ENCODE data around the gene WFIKKN2. TPM values are rescaled to one million over a fixed set of nuclear protein-coding genes. Genes with fewer than 3 reads are reported as not detected.

The WFIKKN2 gene
- total RNA-seq (1 to 10 TPM in 2 of 4 donors, under 1 TPM in 2; 0.25 to 3.4 (median 1.1) TPM), polyA plus RNA-seq (under 1 TPM; 0.09 to 0.32 (median 0.30) TPM)
- long read RNA-seq, donor 1, partial matches to known transcripts: 1 of 3 reads
- long read RNA-seq, donor 1, other reads (novel, unspliced or antisense): 0 of 3 reads
- long read RNA-seq, donor 2: 0 reads

GRCh38 chr17:50835301-50836234, at the start of gene WFIKKN2:
TSS of gene WFIKKN2 (plus strand) at chr17:50835586. CDS start at chr17:50835938, 352 bp downstream.
- Histone ChIP-seq H3K27ac (peak within 1 kb of the TSS; percentile 46), H3K27me3 (ENCODE audit: insufficient read depth in 3 of 3, low read length in 2 of 3) (no peaks in the 10 kb centered on the region), H3K4me1 (peaks cover 4% of the 10 kb centered on the region), H3K36me3 (ENCODE audit: insufficient read depth in 1 of 2, low read depth in 1 of 2) (no peaks in the 10 kb centered on the region), H3K9me3 (no peaks in the 10 kb centered on the region), H3K4me3 (peak within 1 kb of the TSS; percentile 65)
- 48 to 56% (median 50%) methylated on average over 39 of the region's 39 CpGs for WGBS, 3 donors
- no peak for TF ChIP-seq CTCF (IDR thresholded peaks at IDR 0.05)
- ATAC-seq (peak; percentile 29 to 72 (median 49)), DNase-seq (no peak)
- intact Hi-C loops (cut with DNase I): loop anchor here (5.0 to 10.0 kb wide), 2 partner anchors 38 to 351 kb away; no protein-coding TSS in a partner anchor

- no peak for DNase-seq
- TF ChIP-seq CTCF (IDR thresholded peaks at IDR 0.05): no peak
- no peaks in the 10 kb centered on the region for H3K27me3 ChIP-seq (ENCODE audit: insufficient read depth in 3 of 3, low read length in 2 of 3)
- no peak overlapping the region for H3K4me3 ChIP-seq
- no peaks in the 10 kb centered on the region for H3K4me1 ChIP-seq
- no peaks in the 10 kb centered on the region for H3K9me3 ChIP-seq
- H3K27ac ChIP-seq: no peak overlapping the region
- no peak for ATAC-seq
- intact Hi-C loops (cut with DNase I): no loop called here
- H3K36me3 ChIP-seq (ENCODE audit: insufficient read depth in 1 of 2, low read depth in 1 of 2): no peaks in the 10 kb centered on the region
- WGBS, 3 donors: 64 to 77% (median 69%) methylated on average over 9 of the region's 9 CpGs
Observed at GRCh38 chr17:50785946-50786570, 49.3 kb upstream of the WFIKKN2 start.

- no peaks in the 10 kb centered on the region for H3K36me3 ChIP-seq (ENCODE audit: insufficient read depth in 1 of 2, low read depth in 1 of 2)
- H3K4me1 ChIP-seq: no peaks in the 10 kb centered on the region
- DNase-seq: no peak
- no peaks in the 10 kb centered on the region for H3K27me3 ChIP-seq (ENCODE audit: insufficient read depth in 3 of 3, low read length in 2 of 3)
- no peak for ATAC-seq
- no peaks in the 10 kb centered on the region for H3K9me3 ChIP-seq
- intact Hi-C loops (cut with DNase I): no loop called here
- TF ChIP-seq CTCF (IDR thresholded peaks at IDR 0.05): no peak
- H3K27ac ChIP-seq: no peak overlapping the region
- H3K4me3 ChIP-seq: no peak overlapping the region
- 80 to 84% (median 81%) methylated on average over 7 of the region's 7 CpGs for WGBS, 3 donors
Observed at GRCh38 chr17:50787106-50787505, 48.3 kb upstream of the WFIKKN2 start.

GRCh38 chr17:50790618-50791017, 44.8 kb upstream of the WFIKKN2 start:
- Histone ChIP-seq H3K27me3 (ENCODE audit: insufficient read depth in 3 of 3, low read length in 2 of 3) (no peaks in the 10 kb centered on the region), H3K4me3 (no peak overlapping the region), H3K9me3 (no peaks in the 10 kb centered on the region), H3K4me1 (no peaks in the 10 kb centered on the region), H3K36me3 (ENCODE audit: insufficient read depth in 1 of 2, low read depth in 1 of 2) (no peaks in the 10 kb centered on the region), H3K27ac (no peak overlapping the region)
- no peak for TF ChIP-seq CTCF (IDR thresholded peaks at IDR 0.05)
- intact Hi-C loops (cut with DNase I): loop anchor here in 1 of 2 donors (5.0 kb wide), 1 partner anchor 37 kb away; no protein-coding TSS in a partner anchor
- 68 to 71% (median 71%) methylated on average over 6 of the region's 6 CpGs for WGBS, 3 donors
- ATAC-seq (no peak), DNase-seq (no peak)

Measured in psoas muscle (tissue), 8 donors.